ENCODE measurements around the gene CRLF1.

CRLF1 gene

DNA sequence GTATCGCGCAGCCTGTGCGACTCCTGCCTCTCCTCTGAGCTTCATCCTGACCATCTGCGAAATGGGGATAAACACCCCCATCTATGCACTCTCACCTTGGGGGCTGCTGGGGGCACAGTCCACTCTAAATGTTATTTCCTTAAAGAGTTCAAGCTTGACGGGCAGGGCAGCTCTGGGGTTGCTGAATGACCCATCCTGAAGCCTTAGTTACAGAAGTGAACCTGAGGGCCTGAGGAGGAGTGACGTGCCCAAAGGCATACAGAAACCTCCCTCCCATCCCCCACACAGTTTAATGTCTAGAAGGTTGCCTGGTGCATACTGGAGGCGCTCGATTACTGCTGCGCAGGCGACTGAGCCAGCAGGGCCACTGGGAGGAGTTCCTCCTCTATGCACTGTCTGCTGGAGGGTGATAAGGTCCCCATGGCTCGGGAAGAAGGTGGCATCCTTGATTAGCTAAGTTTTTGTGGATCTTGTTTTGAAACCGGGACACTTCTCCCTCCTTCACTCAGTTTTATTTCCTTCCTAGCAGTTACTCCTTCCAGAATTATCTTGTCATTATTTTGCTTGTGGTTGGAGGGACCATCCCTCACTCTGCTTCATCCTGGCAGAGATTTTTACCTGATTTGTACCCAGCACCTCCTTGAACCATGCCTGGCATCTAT lies 62.7 kb downstream of the CRLF1 start:
- H3K4me1 ChIP-seq (ENCODE audit: control insufficient read depth, insufficient read depth, low read length), result peaks cover 2% of the 10 kb centered on the region

More for the DNA sequence above, 62.7 kb downstream of the CRLF1 start:
- H3K36me3 ChIP-seq (ENCODE audit: control insufficient read depth, insufficient read depth, low read length), result peaks cover 2% of the 10 kb centered on the region
- no peak overlapping the region for H3K9ac ChIP-seq (ENCODE audit: low read length)
- H3K27ac ChIP-seq (ENCODE audit: low read depth, low read length), result no peak overlapping the region
- no peaks in the 10 kb centered on the region for H3K27me3 ChIP-seq (ENCODE audit: control insufficient read depth, insufficient read depth, low read length)
- H3K4me3 ChIP-seq (ENCODE audit: low read length), result peak overlapping the region; percentile 59

Data from rectal smooth muscle tissue (tissue), 1 donor.